Activated CD4-positive, alpha-beta memory T cell treated with anti-CD3 and anti-CD28 coated beads, Interleukin-2, amount 10 ng/mL, durations not matched to agents 7 days and 5 days (primary cell): Measurements from ENCODE around the gene GPR32. TPM values are rescaled to one million over a fixed set of nuclear protein-coding genes. Genes with fewer than 3 reads are reported as not detected.

ENCODE experiments used
- CTCF ChIA-PET: fragments of 350-600 bp; sonication (Branson Sonifier 250); formaldehyde crosslinking; loops from one replicate; lab custom pipeline; 2021; ENCODE audit warnings: antibody characterized with exemption, inconsistent platforms; lab: Charles Lee
- POLR2A ChIA-PET: fragments of 350-600 bp; sonication (Branson Sonifier 250); formaldehyde crosslinking; loops from one replicate; lab custom pipeline; 2021; ENCODE audit warnings: antibody characterized with exemption; lab: Charles Lee
- DNase-seq: peaks from one replicate; pipeline ENCODE4 v3.0.0-alpha.2; 2020
- H3K27ac Mint-ChIP-seq: one replicate; pipeline ENCODE4 v1.8.0; 2021; ENCODE audit warnings: mild to moderate bottlenecking, mixed read lengths
- H3K27me3 Mint-ChIP-seq: one replicate; pipeline ENCODE4 v1.8.0; 2021; ENCODE audit warnings: mixed read lengths
- H3K36me3 Mint-ChIP-seq: one replicate; pipeline ENCODE4 v1.8.0; 2021; ENCODE audit warnings: low read depth, mixed read lengths
- H3K4me1 Mint-ChIP-seq: one replicate; pipeline ENCODE4 v1.8.0; 2021; ENCODE audit warnings: mixed read lengths
- H3K4me3 Mint-ChIP-seq: one replicate; pipeline ENCODE4 v1.8.0; 2021; ENCODE audit warnings: mild to moderate bottlenecking, mixed read lengths
- H3K9me3 Mint-ChIP-seq: one replicate; pipeline ENCODE4 v1.8.0; 2021; ENCODE audit warnings: mixed read lengths
- total RNA-seq, 2 experiments: library from RNA; stranded (reverse); gene quantifications; one replicate each; pipeline ENCODE4 v1.2.3, GENCODE V29; 2021

The GPR32 gene
- total RNA-seq, 2 experiments from 2014 or later: not detected

- H3K36me3 Mint-ChIP-seq: peaks cover 14% of the 10 kb centered on the region
- ChIA-PET POLR2A (interaction anchor here (7.9 kb wide), 1 partner anchor 9 kb away, joined by 72 read pairs; no protein-coding TSS in a partner anchor), CTCF (interaction anchor here (3.2 kb wide), 1 partner anchor 129 kb away, joined by 10 read pairs; no protein-coding TSS in a partner anchor)
- H3K27ac Mint-ChIP-seq: no peak overlapping the region
- H3K4me1 Mint-ChIP-seq: peaks cover 5% of the 10 kb centered on the region
- no peak for DNase-seq
- H3K9me3 Mint-ChIP-seq: no peaks in the 10 kb centered on the region
- no peaks in the 10 kb centered on the region for H3K27me3 Mint-ChIP-seq
- H3K4me3 Mint-ChIP-seq: no peak overlapping the region
Measured at GRCh38 chr19:50793558-50794065, 23.3 kb downstream of the GPR32 start.

GRCh38 chr19:50794074-50794875 is 24.0 kb downstream of the GPR32 start:
- ChIA-PET CTCF (interaction anchor here (0.6 to 3.2 kb wide), 2 partner anchors 128 to 138 kb away, joined by 4 to 10 read pairs; no protein-coding TSS in a partner anchor), POLR2A (interaction anchor here (0.8 to 7.9 kb wide), 2 partner anchors 9 to 387 kb away, joined by 3 to 72 read pairs; no protein-coding TSS in a partner anchor)
- Mint-ChIP-seq H3K4me1 (peaks cover 5% of the 10 kb centered on the region), H3K4me3 (no peak overlapping the region), H3K27ac (peak overlapping the region; percentile 31), H3K36me3 (peaks cover 14% of the 10 kb centered on the region), H3K27me3 (no peaks in the 10 kb centered on the region), H3K9me3 (no peaks in the 10 kb centered on the region)
- DNase-seq: peak; percentile 29

DNA sequence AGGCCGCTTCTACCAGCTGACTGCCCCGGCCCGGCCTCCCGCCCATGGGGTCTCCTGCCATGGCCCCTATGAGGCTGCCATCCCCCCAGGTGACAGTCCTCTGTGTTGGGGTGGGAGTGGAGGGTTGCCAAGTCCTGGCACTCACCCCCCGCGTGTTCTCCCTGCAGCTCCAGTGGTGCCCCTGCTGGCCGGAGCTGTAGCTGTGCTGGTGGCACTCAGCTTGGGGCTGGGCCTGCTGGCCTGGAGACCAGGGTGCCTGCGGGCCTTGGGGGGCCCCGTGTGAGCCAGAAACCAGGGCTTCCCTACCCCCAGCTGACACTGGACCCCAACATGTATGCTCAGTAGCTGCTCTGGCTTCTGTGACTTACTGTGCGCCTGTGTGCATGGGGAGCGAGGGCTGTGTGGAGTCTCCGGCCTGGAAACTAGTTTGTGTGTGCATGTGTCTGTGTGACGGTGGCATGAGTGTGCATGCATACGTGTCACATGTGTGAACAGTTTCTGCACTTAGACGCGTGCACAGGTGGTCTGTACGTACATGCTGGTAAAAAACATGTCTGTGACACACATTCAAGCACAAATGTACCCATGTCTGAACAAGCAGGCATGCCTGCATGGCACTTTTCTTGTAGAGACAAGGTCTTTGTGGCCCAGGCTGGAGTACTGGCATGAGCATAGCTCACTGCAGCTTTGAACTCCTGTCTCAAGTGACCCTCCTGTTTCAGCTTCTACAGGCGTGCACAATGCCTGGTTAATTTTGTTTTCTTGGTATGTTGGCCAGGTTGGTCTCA is 24.8 kb downstream of the GPR32 start:
- Mint-ChIP-seq H3K36me3 (peaks cover 16% of the 10 kb centered on the region), H3K27me3 (no peaks in the 10 kb centered on the region), H3K4me3 (no peak overlapping the region), H3K4me1 (peaks cover 6% of the 10 kb centered on the region), H3K9me3 (no peaks in the 10 kb centered on the region), H3K27ac (no peak overlapping the region)
- ChIA-PET POLR2A (interaction anchor here (0.8 to 7.9 kb wide), 2 partner anchors 8 to 386 kb away, joined by 3 to 72 read pairs; no protein-coding TSS in a partner anchor), CTCF (interaction anchor here (0.6 to 3.2 kb wide), 3 partner anchors 11 to 138 kb away, joined by 3 to 10 read pairs (median 4); no protein-coding TSS in a partner anchor)
- no peak for DNase-seq

GRCh38 chr19:50795664-50796073 is 25.4 kb downstream of the GPR32 start:
- H3K9me3 Mint-ChIP-seq: no peaks in the 10 kb centered on the region
- no peak overlapping the region for H3K27ac Mint-ChIP-seq
- H3K36me3 Mint-ChIP-seq: peaks cover 19% of the 10 kb centered on the region
- POLR2A ChIA-PET: interaction anchor here (7.9 kb wide), 1 partner anchor 7 kb away, joined by 72 read pairs; no protein-coding TSS in a partner anchor
- no peak for DNase-seq
- H3K4me1 Mint-ChIP-seq: peaks cover 8% of the 10 kb centered on the region
- CTCF ChIA-PET: interaction anchor here (0.6 to 3.2 kb wide), 2 partner anchors 12 to 127 kb away, joined by 3 to 10 read pairs; no protein-coding TSS in a partner anchor
- H3K27me3 Mint-ChIP-seq: no peaks in the 10 kb centered on the region
- H3K4me3 Mint-ChIP-seq: no peak overlapping the region

DNA sequence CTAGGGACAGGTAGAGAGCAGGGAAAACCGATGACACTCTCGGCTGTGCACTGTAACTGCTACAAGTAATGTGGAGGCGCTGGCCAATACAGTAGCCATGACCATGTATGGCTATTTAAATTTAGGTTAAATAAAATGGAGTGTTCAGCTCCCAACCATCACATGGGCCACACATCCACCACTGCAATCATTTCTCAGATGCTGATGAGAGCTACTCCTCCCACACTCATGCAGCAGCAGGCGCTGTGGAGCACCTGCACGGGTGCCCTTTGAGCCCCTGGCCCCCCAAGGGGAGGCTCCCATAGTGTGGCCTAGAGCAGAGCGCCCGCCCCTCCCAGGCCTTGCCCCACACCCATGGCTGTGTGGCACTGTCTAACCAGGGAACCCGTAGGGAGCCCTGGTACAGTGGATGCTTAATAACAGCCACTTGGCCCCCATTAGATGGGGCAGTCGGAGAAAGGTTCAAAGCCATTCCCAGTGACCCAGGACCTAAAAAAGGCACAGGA is 25.9 kb downstream of the GPR32 start:
- ChIA-PET POLR2A (no interaction called here), CTCF (no interaction called here)
- H3K4me1 Mint-ChIP-seq: peaks cover 13% of the 10 kb centered on the region
- DNase-seq: no peak
- no peaks in the 10 kb centered on the region for H3K9me3 Mint-ChIP-seq
- no peak overlapping the region for H3K4me3 Mint-ChIP-seq
- H3K27ac Mint-ChIP-seq: no peak overlapping the region
- H3K27me3 Mint-ChIP-seq: no peaks in the 10 kb centered on the region
- peaks cover 24% of the 10 kb centered on the region for H3K36me3 Mint-ChIP-seq

GRCh38 chr19:50796634-50797428 is 26.6 kb downstream of the GPR32 start:
- Mint-ChIP-seq H3K27me3 (no peaks in the 10 kb centered on the region), H3K27ac (no peak overlapping the region), H3K36me3 (peaks cover 27% of the 10 kb centered on the region), H3K9me3 (no peaks in the 10 kb centered on the region), H3K4me1 (peaks cover 15% of the 10 kb centered on the region), H3K4me3 (no peak overlapping the region)
- ChIA-PET CTCF (no interaction called here), POLR2A (no interaction called here)
- DNase-seq: no peak

- Mint-ChIP-seq H3K27me3 (no peaks in the 10 kb centered on the region), H3K9me3 (no peaks in the 10 kb centered on the region), H3K4me1 (peaks cover 21% of the 10 kb centered on the region), H3K36me3 (peaks cover 32% of the 10 kb centered on the region), H3K27ac (no peak overlapping the region), H3K4me3 (no peak overlapping the region)
- ChIA-PET CTCF (no interaction called here), POLR2A (no interaction called here)
- no peak for DNase-seq
Measured at GRCh38 chr19:50797429-50797780, 27.1 kb downstream of the GPR32 start.

- POLR2A ChIA-PET: interaction anchor here (1.0 kb wide), 1 partner anchor 73 kb away, joined by 3 read pairs; no protein-coding TSS in a partner anchor
Measured at GRCh38 chr19:50797781-50798658, 27.8 kb downstream of the GPR32 start.

DNA sequence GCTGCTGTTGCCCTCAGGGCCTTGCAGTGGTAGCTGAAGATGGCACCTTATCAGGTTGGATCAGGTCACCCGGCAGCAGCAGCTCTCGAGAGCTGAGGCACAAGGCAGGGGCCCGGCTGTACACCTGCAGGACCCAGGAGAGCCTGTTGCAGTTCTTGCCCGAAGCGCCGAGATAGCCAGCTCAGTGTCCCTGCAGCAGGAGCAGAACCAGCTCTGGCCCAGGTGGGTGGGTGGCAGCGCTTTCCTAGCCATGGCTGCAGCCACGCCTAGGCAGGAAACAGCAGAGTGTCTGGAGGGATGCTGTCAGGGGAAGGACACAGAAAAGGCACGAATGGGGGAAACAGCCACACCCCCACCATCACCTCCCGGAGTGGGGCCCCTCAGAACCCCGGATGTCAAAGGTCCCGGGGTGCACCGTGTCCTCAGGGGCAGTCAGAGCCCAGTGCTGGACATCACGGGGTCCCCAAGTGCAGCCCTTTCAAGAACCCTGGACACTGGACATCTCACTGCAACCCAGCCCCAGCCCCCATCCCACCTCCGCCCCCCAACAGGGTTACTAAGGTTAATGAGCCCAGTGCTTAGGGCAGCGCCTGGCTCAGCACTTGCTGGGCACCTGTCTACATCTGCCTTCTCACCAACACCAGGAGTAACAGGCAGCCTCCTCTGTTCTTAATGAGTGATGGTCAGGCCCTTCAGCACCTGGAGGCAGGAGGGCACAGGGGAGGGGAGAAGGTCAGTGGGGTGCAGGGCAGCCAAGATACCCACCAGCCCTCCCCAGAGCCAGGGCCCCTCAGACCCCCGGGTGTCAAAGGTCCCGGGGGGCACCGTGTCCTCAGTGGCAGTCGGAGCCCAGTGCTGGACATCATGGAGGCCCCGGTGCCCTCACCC is 28.6 kb downstream of the GPR32 start:
- no peaks in the 10 kb centered on the region for H3K9me3 Mint-ChIP-seq
- ChIA-PET POLR2A (interaction anchor here (1.0 kb wide), 1 partner anchor 74 kb away, joined by 3 read pairs; no protein-coding TSS in a partner anchor), CTCF (no interaction called here)
- DNase-seq: no peak
- H3K4me1 Mint-ChIP-seq: peaks cover 32% of the 10 kb centered on the region
- peaks cover 42% of the 10 kb centered on the region for H3K36me3 Mint-ChIP-seq
- H3K27ac Mint-ChIP-seq: no peak overlapping the region
- H3K4me3 Mint-ChIP-seq: no peak overlapping the region
- no peaks in the 10 kb centered on the region for H3K27me3 Mint-ChIP-seq

More at GRCh38 chr19:50797781-50798658, 27.8 kb downstream of the GPR32 start:
- H3K4me3 Mint-ChIP-seq: no peak overlapping the region
- H3K4me1 Mint-ChIP-seq: peaks cover 27% of the 10 kb centered on the region
- no peak overlapping the region for H3K27ac Mint-ChIP-seq
- no peaks in the 10 kb centered on the region for H3K9me3 Mint-ChIP-seq
- no peaks in the 10 kb centered on the region for H3K27me3 Mint-ChIP-seq
- no peak for DNase-seq
- H3K36me3 Mint-ChIP-seq: peaks cover 37% of the 10 kb centered on the region
- CTCF ChIA-PET: interaction anchor here (0.5 kb wide), 1 partner anchor 429 kb away, joined by 3 read pairs; no protein-coding TSS in a partner anchor

GRCh38 chr19:50799547-50799851 is 29.2 kb downstream of the GPR32 start:
- CTCF ChIA-PET: no interaction called here
- Mint-ChIP-seq H3K4me3 (no peak overlapping the region), H3K27me3 (no peaks in the 10 kb centered on the region), H3K9me3 (no peaks in the 10 kb centered on the region), H3K36me3 (peaks cover 44% of the 10 kb centered on the region), H3K4me1 (peaks cover 29% of the 10 kb centered on the region), H3K27ac (no peak overlapping the region)
- DNase-seq: no peak
- POLR2A ChIA-PET: no interaction called here
